ENCODE data around the gene ZMYND15.

ZMYND15 gene

DNA sequence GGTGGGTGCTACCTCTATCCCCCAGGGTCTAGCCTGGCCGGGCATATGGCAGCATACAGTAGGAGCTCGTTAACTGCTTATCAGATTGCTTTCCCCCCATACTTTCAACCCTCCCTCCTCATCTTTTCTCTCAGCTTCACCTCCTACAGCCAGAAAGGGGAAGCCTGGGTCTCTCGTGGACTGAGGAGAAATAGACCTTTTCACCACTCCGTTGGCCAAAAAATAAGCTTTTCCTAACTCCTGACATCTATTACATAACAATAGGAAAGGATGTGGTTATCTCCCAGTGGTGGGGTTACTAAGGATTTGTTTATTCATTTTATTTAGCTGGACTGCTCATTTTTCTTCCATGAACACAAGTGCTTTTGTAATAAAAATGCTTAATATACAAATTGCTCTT is 9.1 kb downstream of the ZMYND15 start:
- H3K9ac ChIP-seq (ENCODE audit: low read length), result no peak overlapping the region
- no peaks in the 10 kb centered on the region for H3K4me1 ChIP-seq (ENCODE audit: control insufficient read depth, low read depth, low read length)
- H3K4me3 ChIP-seq (ENCODE audit: low read length), result no peak overlapping the region
- H3K27ac ChIP-seq (ENCODE audit: low read length), result no peak overlapping the region
- H3K36me3 ChIP-seq (ENCODE audit: control insufficient read depth, low read depth, low read length), result no peaks in the 10 kb centered on the region
- peaks cover 16% of the 10 kb centered on the region for H3K27me3 ChIP-seq (ENCODE audit: control insufficient read depth, insufficient read depth, low read length)
- H3K9me3 ChIP-seq (ENCODE audit: control insufficient read depth, low read depth, low read length), result no peaks in the 10 kb centered on the region

DNA sequence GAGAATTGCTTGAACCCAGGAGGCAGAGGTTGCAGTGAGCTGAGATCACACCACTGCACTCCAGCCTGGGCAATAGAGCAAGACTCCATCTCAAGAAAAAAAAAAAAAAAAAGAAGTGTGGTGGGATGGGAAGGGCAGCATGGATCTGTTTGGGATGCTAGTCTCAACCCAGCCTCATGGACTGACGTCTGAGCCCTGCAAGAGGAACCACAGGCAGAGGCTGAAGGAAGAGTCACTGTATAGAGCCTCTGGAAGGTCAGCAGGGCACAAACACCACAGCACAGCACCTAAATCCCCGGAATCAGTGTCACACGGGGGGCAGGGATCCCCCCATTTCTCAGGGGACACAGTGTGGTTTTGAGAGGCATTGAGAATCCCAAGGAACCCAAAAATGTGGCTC is 11.0 kb downstream of the ZMYND15 start:
- H3K9me3 ChIP-seq (ENCODE audit: control insufficient read depth, low read depth, low read length), result no peaks in the 10 kb centered on the region
- no peak overlapping the region for H3K27ac ChIP-seq (ENCODE audit: low read length)
- H3K36me3 ChIP-seq (ENCODE audit: control insufficient read depth, low read depth, low read length), result no peaks in the 10 kb centered on the region
- no peak overlapping the region for H3K9ac ChIP-seq (ENCODE audit: low read length)
- no peak overlapping the region for H3K4me3 ChIP-seq (ENCODE audit: low read length)
- H3K27me3 ChIP-seq (ENCODE audit: control insufficient read depth, insufficient read depth, low read length), result peaks cover 6% of the 10 kb centered on the region
- H3K4me1 ChIP-seq (ENCODE audit: control insufficient read depth, low read depth, low read length), result no peaks in the 10 kb centered on the region

DNA sequence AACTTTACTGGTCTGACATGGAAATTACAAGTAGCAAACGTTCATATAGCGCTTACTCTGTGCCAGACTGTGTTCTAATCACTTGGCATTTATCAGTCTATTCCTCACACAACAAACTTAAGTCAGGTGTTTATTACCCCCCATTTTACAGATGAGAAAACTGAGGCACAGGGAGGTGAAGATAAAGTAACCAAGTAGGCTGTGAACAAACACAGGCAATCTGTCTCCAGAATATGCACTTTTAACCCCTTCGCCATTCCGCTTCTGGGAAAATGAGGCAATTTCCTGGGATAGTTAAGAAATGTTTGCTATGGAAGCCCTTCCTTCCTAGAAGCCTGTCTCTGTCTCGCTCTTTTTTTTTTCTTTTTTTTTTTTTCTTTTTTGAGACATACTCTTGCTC is 12.3 kb downstream of the ZMYND15 start:
- no peaks in the 10 kb centered on the region for H3K4me1 ChIP-seq (ENCODE audit: control insufficient read depth, low read depth, low read length)
- no peak overlapping the region for H3K9ac ChIP-seq (ENCODE audit: low read length)
- H3K9me3 ChIP-seq (ENCODE audit: control insufficient read depth, low read depth, low read length), result no peaks in the 10 kb centered on the region
- H3K27me3 ChIP-seq (ENCODE audit: control insufficient read depth, insufficient read depth, low read length), result no peaks in the 10 kb centered on the region
- H3K36me3 ChIP-seq (ENCODE audit: control insufficient read depth, low read depth, low read length), result no peaks in the 10 kb centered on the region
- no peak overlapping the region for H3K27ac ChIP-seq (ENCODE audit: low read length)
- H3K4me3 ChIP-seq (ENCODE audit: low read length), result no peak overlapping the region

GRCh38 chr17:4753392-4753791 is 13.8 kb downstream of the ZMYND15 start:
- no peak overlapping the region for H3K27ac ChIP-seq (ENCODE audit: low read length)
- H3K27me3 ChIP-seq (ENCODE audit: control insufficient read depth, insufficient read depth, low read length), result no peaks in the 10 kb centered on the region
- no peaks in the 10 kb centered on the region for H3K36me3 ChIP-seq (ENCODE audit: control insufficient read depth, low read depth, low read length)
- no peak overlapping the region for H3K9ac ChIP-seq (ENCODE audit: low read length)
- no peak overlapping the region for H3K4me3 ChIP-seq (ENCODE audit: low read length)
- no peaks in the 10 kb centered on the region for H3K9me3 ChIP-seq (ENCODE audit: control insufficient read depth, low read depth, low read length)
- H3K4me1 ChIP-seq (ENCODE audit: control insufficient read depth, low read depth, low read length), result no peaks in the 10 kb centered on the region

- H3K4me1 ChIP-seq (ENCODE audit: control insufficient read depth, low read depth, low read length), result no peaks in the 10 kb centered on the region
- H3K27ac ChIP-seq (ENCODE audit: low read length), result no peak overlapping the region
- H3K9ac ChIP-seq (ENCODE audit: low read length), result no peak overlapping the region
- H3K9me3 ChIP-seq (ENCODE audit: control insufficient read depth, low read depth, low read length), result no peaks in the 10 kb centered on the region
- no peak overlapping the region for H3K4me3 ChIP-seq (ENCODE audit: low read length)
- no peaks in the 10 kb centered on the region for H3K36me3 ChIP-seq (ENCODE audit: control insufficient read depth, low read depth, low read length)
- H3K27me3 ChIP-seq (ENCODE audit: control insufficient read depth, insufficient read depth, low read length), result no peaks in the 10 kb centered on the region
Observed at GRCh38 chr17:4759776-4760236, 20.2 kb downstream of the ZMYND15 start.

DNA sequence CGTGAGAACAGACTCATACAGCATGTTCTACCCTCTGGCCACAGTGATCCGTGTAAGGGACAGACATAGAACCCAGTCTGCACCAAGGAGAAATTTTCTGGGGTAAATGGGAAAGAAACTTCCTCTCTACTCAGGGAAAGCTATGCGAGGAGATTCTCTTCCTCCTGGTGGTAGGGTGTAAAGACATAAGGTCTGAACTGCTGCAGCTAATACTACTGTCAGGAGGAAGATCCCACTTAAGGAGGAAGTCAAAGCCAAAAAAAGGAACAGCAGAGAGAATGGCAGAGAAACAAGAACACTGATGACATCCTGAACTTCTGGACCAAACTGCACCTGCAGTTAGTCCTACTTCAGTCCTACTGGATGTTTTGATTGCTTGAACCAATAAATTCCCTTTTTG is 25.0 kb downstream of the ZMYND15 start:
- Histone ChIP-seq H3K36me3 (ENCODE audit: control insufficient read depth, low read depth, low read length) (no peaks in the 10 kb centered on the region), H3K27me3 (ENCODE audit: control insufficient read depth, insufficient read depth, low read length) (no peaks in the 10 kb centered on the region), H3K9me3 (ENCODE audit: control insufficient read depth, low read depth, low read length) (no peaks in the 10 kb centered on the region), H3K27ac (ENCODE audit: low read length) (no peak overlapping the region), H3K4me3 (ENCODE audit: low read length) (no peak overlapping the region), H3K4me1 (ENCODE audit: control insufficient read depth, low read depth, low read length) (no peaks in the 10 kb centered on the region), H3K9ac (ENCODE audit: low read length) (no peak overlapping the region)

- no peaks in the 10 kb centered on the region for H3K4me1 ChIP-seq (ENCODE audit: control insufficient read depth, low read depth, low read length)
- no peak overlapping the region for H3K4me3 ChIP-seq (ENCODE audit: low read length)
- no peaks in the 10 kb centered on the region for H3K9me3 ChIP-seq (ENCODE audit: control insufficient read depth, low read depth, low read length)
- no peaks in the 10 kb centered on the region for H3K36me3 ChIP-seq (ENCODE audit: control insufficient read depth, low read depth, low read length)
- H3K27ac ChIP-seq (ENCODE audit: low read length), result no peak overlapping the region
- H3K27me3 ChIP-seq (ENCODE audit: control insufficient read depth, insufficient read depth, low read length), result no peaks in the 10 kb centered on the region
- H3K9ac ChIP-seq (ENCODE audit: low read length), result no peak overlapping the region
Observed at GRCh38 chr17:4766201-4766600, 26.6 kb downstream of the ZMYND15 start.

DNA sequence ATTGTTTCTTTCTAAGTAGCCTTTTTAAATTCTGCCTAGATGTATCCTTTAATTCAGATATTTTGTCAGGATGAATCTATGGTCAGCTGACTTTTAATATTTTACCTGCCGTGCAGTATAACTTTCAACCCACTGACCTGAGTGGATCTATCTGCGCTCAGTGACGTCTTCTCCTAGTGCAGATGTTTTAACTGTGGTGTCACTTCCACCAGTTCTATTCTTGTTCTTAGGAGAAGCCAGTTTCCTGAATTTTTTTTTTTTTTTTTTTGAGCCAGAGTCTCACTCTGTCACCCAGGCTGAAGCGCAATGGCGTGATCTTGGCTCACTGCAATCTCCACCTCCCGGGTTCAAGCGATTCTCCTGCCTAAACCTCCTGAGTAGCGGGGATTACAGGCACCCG is 27.1 kb downstream of the ZMYND15 start:
- Histone ChIP-seq H3K4me3 (ENCODE audit: low read length) (no peak overlapping the region), H3K9me3 (ENCODE audit: control insufficient read depth, low read depth, low read length) (no peaks in the 10 kb centered on the region), H3K4me1 (ENCODE audit: control insufficient read depth, low read depth, low read length) (no peaks in the 10 kb centered on the region), H3K27ac (ENCODE audit: low read length) (no peak overlapping the region), H3K9ac (ENCODE audit: low read length) (no peak overlapping the region), H3K36me3 (ENCODE audit: control insufficient read depth, low read depth, low read length) (no peaks in the 10 kb centered on the region), H3K27me3 (ENCODE audit: control insufficient read depth, insufficient read depth, low read length) (no peaks in the 10 kb centered on the region)

GRCh38 chr17:4768298-4768697 is 28.7 kb downstream of the ZMYND15 start:
- no peak overlapping the region for H3K27ac ChIP-seq (ENCODE audit: low read length)

DNA sequence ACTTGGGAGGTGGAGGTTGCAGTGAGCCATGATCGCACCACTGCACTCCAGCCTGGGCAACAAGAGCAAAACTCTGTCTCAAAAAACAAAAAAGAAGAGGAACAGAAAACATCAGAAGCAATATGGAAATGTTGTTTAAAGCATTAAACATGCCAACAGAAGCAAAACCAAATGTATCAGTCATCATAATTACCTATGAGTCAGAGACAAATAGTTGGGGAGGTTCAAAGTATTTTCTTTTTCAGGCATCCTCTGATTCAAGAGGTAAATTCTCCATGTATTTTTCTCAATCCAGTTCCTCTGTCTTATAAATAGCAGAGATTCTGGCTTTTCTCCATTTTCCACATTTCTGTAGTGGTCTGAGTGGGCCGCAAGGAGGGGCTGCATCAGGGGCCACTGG is 30.0 kb downstream of the ZMYND15 start:
- Histone ChIP-seq H3K27ac (ENCODE audit: low read length) (no peak overlapping the region), H3K4me3 (ENCODE audit: low read length) (no peak overlapping the region), H3K9me3 (ENCODE audit: control insufficient read depth, low read depth, low read length) (no peaks in the 10 kb centered on the region), H3K36me3 (ENCODE audit: control insufficient read depth, low read depth, low read length) (no peaks in the 10 kb centered on the region), H3K9ac (ENCODE audit: low read length) (no peak overlapping the region), H3K4me1 (ENCODE audit: control insufficient read depth, low read depth, low read length) (no peaks in the 10 kb centered on the region), H3K27me3 (ENCODE audit: control insufficient read depth, insufficient read depth, low read length) (no peaks in the 10 kb centered on the region)

More at GRCh38 chr17:4768298-4768697, 28.7 kb downstream of the ZMYND15 start:
- Histone ChIP-seq H3K4me3 (ENCODE audit: low read length) (no peak overlapping the region), H3K27me3 (ENCODE audit: control insufficient read depth, insufficient read depth, low read length) (no peaks in the 10 kb centered on the region), H3K4me1 (ENCODE audit: control insufficient read depth, low read depth, low read length) (no peaks in the 10 kb centered on the region), H3K36me3 (ENCODE audit: control insufficient read depth, low read depth, low read length) (no peaks in the 10 kb centered on the region), H3K9ac (ENCODE audit: low read length) (no peak overlapping the region), H3K9me3 (ENCODE audit: control insufficient read depth, low read depth, low read length) (no peaks in the 10 kb centered on the region)

DNA sequence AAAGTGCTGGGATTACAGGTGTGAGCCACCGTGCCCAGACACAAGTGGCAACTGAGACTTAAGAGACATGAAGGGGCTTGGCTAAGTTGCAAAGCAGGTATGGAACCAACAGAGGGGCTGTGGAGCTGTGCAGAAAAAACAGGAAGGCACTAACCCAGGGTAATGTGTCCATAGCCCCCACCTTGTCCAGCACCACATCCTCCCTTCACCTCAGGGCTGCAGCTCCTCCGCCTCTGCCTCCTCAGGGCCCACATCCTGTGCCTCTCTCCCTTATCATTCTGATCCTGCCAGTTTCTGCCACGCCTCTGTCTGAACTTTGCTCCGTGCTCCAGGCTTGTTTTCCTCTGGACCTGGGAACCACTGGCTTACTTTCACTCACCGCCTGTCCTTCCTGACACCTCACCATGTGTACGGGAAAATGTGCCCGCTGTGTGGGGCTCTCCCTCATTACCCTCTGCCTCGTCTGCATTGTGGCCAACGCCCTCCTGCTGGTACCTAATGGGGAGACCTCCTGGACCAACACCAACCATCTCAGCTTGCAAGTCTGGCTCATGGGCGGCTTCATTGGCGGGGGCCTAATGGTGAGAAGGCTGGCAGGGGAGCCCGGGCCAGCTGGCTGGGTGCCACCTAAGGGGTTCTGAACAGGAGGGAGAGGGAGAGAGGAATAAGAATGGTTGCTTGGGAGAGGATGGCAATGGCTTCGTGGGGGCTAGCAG is 32.0 kb downstream of the ZMYND15 start, which contains the start of gene TM4SF5:
Gene TM4SF5, plus strand, starts transcription at position 368 of the 716 bp plus-strand sequence. Its CDS starts 37 bp downstream, at position 405.
- Histone ChIP-seq H3K27ac (ENCODE audit: low read length) (no peak within 1 kb of the TSS), H3K4me1 (ENCODE audit: control insufficient read depth, low read depth, low read length) (no peaks in the 10 kb centered on the region), H3K4me3 (ENCODE audit: low read length) (no peak within 1 kb of the TSS), H3K9me3 (ENCODE audit: control insufficient read depth, low read depth, low read length) (no peaks in the 10 kb centered on the region), H3K36me3 (ENCODE audit: control insufficient read depth, low read depth, low read length) (no peaks in the 10 kb centered on the region), H3K9ac (ENCODE audit: low read length) (no peak within 1 kb of the TSS), H3K27me3 (ENCODE audit: control insufficient read depth, insufficient read depth, low read length) (no peaks in the 10 kb centered on the region)

DNA sequence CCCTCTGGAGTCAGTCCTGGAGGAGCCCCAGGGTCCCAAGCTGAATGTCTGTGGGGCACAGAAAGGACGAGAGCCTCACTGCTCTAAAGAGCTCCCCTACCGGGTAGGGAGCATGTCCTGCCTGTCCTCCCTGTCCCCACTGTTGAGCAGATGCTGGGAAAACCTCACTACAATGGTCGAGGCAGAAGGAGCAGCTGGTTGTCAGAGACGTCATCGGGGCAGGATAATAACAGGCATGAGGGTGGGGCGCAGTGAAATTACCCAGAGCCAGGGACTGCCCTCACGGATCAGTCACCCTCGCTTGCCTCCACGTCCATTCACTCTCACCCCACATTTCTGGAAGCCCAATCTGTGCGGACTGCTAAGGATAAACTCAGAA is 32.6 kb downstream of the ZMYND15 start:
- H3K36me3 ChIP-seq (ENCODE audit: control insufficient read depth, low read depth, low read length), result no peaks in the 10 kb centered on the region
- H3K9ac ChIP-seq (ENCODE audit: low read length), result no peak overlapping the region
- H3K27ac ChIP-seq (ENCODE audit: low read length), result no peak overlapping the region
- H3K27me3 ChIP-seq (ENCODE audit: control insufficient read depth, insufficient read depth, low read length), result no peaks in the 10 kb centered on the region
- H3K4me3 ChIP-seq (ENCODE audit: low read length), result no peak overlapping the region
- no peaks in the 10 kb centered on the region for H3K9me3 ChIP-seq (ENCODE audit: control insufficient read depth, low read depth, low read length)
- H3K4me1 ChIP-seq (ENCODE audit: control insufficient read depth, low read depth, low read length), result no peaks in the 10 kb centered on the region

All from iPS-18a (cell line).